Psoas muscle (tissue), 8 donors: ENCODE data around the gene CARMIL1. TPM values are rescaled to one million over a fixed set of nuclear protein-coding genes. Genes with fewer than 3 reads are reported as not detected.

ENCODE experiments used
- ATAC-seq, 4 donors: fragments of 200-7000 bp; cut with Tn5 transposase; one replicate each; pipeline ENCODE4 v1.9.1; 2020; ENCODE audit warnings: moderate library complexity in 3 of 4, mild to moderate bottlenecking in 2 of 4
- DNase-seq, 2 donors: peaks; one replicate each; pipeline ENCODE4 v3.0.0-alpha.2; 2020
- H3K27ac ChIP-seq: fragments of 200-600 bp; one replicate; pipeline ENCODE4 v1.8.0; 2022
- H3K27me3 ChIP-seq, 3 donors: fragments of 200-600 bp in 1 of 3; one replicate each; pipeline versions ENCODE4 v1.6.1 to v1.8.0; 2013 to 2022; ENCODE audit warnings: low read length in 2 of 3, mild to moderate bottlenecking in 2 of 3, moderate library complexity in 1 of 3; ENCODE audit not compliant: insufficient read depth in 3 of 3
- H3K36me3 ChIP-seq, 2 donors: fragments of 200-600 bp in 1 of 2; one replicate each; pipeline versions ENCODE4 v1.6.1 to v1.8.0; 2013 to 2022; ENCODE audit warnings: low read depth in 1 of 2, mild to moderate bottlenecking in 1 of 2, moderate library complexity in 1 of 2; ENCODE audit not compliant: insufficient read depth in 1 of 2
- H3K4me1 ChIP-seq: fragments of 200-600 bp; one replicate; pipeline ENCODE4 v1.8.0; 2022
- H3K4me3 ChIP-seq: fragments of 200-600 bp; one replicate; pipeline ENCODE4 v1.8.0; 2022; ENCODE audit warnings: mild to moderate bottlenecking
- H3K9me3 ChIP-seq: fragments of 200-600 bp; one replicate; pipeline ENCODE4 v1.8.0; 2022
- CTCF ChIP-seq: fragments of 200-600 bp; IDR thresholded peaks from one replicate; pipeline ENCODE4 v1.8.0; 2022; ENCODE audit warnings: antibody characterized with exemption
- WGBS, 3 donors: extraction: QIAGEN DNeasy Blood & Tissue Kit; methylation state at CpG; one replicate each; pipeline versions ENCODE4 v1.1.6 to v1.1.7; 2013; 5-methylcytosine and 5-hydroxymethylcytosine counted together
- intact Hi-C, 2 donors: fragments of 100-400 bp; cut with DNase I; formaldehyde crosslinking; loops; one replicate each; pipeline versions ENCODE4 v1.11.0 to v1.14.2; 2022
- polyA plus RNA-seq, 3 donors: library from polyadenylated mRNA; stranded (reverse); fragments of 200-250 nt; gene quantifications; one replicate each; pipeline ENCODE4 v1.2.3, GENCODE V29; 2013
- total RNA-seq, 4 donors: library from RNA; stranded (reverse); fragmentation: NEBNext Ultra II Directional in 2 of 4; extraction: Animal tissue kit (Norgen Biotek cat#: 25700) in 2 of 4; gene quantifications; one replicate each; pipeline versions ENCODE4 v1.2.1 to v1.2.4, GENCODE V29; 2021 to 2023
- donor health status: healthy with polysubstance abuse.
- donor health status: DM: no; HTN: no; CAD: no; lungs with moderate emphysema.
- donor health status: Bipolar disorder and iron deficiency.
- donor health status: healthy.
- donor health status: DM: yes; HTN: yes; CAD: no.
- donor health status: DM: no; HTN: no; CAD: no.
- donor health status: DM: no; HTN: no; CAD: no.
- donor health status: DM: yes; HTN: yes; CAD: no.

CARMIL1 gene
- total and polyA plus RNA-seq, 7 donors = 0.11 to 1.0 (median 0.76) TPM

GRCh38 chr6:25327432-25327831 lies 48.3 kb downstream of the CARMIL1 start:
- DNase-seq = no peak
- H3K27me3 ChIP-seq = peaks cover 0 to 2% (median 0%) of the 10 kb centered on the region in 3 donors
- H3K36me3 ChIP-seq = no peaks in the 10 kb centered on the region
- H3K27ac ChIP-seq = no peak overlapping the region
- WGBS, 3 donors = 58 to 63% (median 62%) methylated on average over 2 of the region's 2 CpGs
- no peaks in the 10 kb centered on the region for H3K4me1 ChIP-seq
- intact Hi-C loops = no loop called here
- ATAC-seq = no peak
- no peaks in the 10 kb centered on the region for H3K9me3 ChIP-seq
- no peak for TF ChIP-seq CTCF
- H3K4me3 ChIP-seq = no peak overlapping the region

- Histone ChIP-seq H3K36me3 (no peaks in the 10 kb centered on the region), H3K27me3 (no peaks in the 10 kb centered on the region), H3K4me1 (no peaks in the 10 kb centered on the region), H3K9me3 (no peaks in the 10 kb centered on the region), H3K4me3 (no peak overlapping the region), H3K27ac (no peak overlapping the region)
- ATAC-seq (no peak), DNase-seq (no peak)
- TF ChIP-seq CTCF = no peak
- intact Hi-C loops = no loop called here
- 73 to 78% (median 77%) methylated on average over 5 of the region's 5 CpGs for WGBS, 3 donors
Observed at GRCh38 chr6:25329161-25329817, 50.1 kb downstream of the CARMIL1 start.

GRCh38 chr6:25329982-25330381 lies 50.8 kb downstream of the CARMIL1 start:
- WGBS, 3 donors = 89 to 95% (median 91%) methylated on average over 4 of the region's 4 CpGs
- no peak for DNase-seq

GRCh38 chr6:25330796-25331685 lies 51.9 kb downstream of the CARMIL1 start:
- ATAC-seq = no peak
- intact Hi-C loops = no loop called here
- DNase-seq = no peak
- WGBS, 3 donors = 44 to 51% (median 44%) methylated on average over 5 of the region's 5 CpGs
- no peak for TF ChIP-seq CTCF
- Histone ChIP-seq H3K9me3 (no peaks in the 10 kb centered on the region), H3K4me1 (no peaks in the 10 kb centered on the region), H3K36me3 (no peaks in the 10 kb centered on the region), H3K4me3 (no peak overlapping the region), H3K27me3 (no peaks in the 10 kb centered on the region), H3K27ac (no peak overlapping the region)

More at GRCh38 chr6:25329982-25330381, 50.8 kb downstream of the CARMIL1 start:
- no peak for TF ChIP-seq CTCF
- Histone ChIP-seq H3K4me1 (no peaks in the 10 kb centered on the region), H3K9me3 (no peaks in the 10 kb centered on the region), H3K27ac (no peak overlapping the region), H3K27me3 (no peaks in the 10 kb centered on the region), H3K36me3 (no peaks in the 10 kb centered on the region), H3K4me3 (no peak overlapping the region)
- no peak for ATAC-seq
- intact Hi-C loops = no loop called here
